Stimulated activated CD8-positive, alpha-beta memory T cell treated with anti-CD3 and anti-CD28 coated beads, Interleukin-7, amount 100 ng/mL, for 24 hours (primary cell): ENCODE measurements around the gene LMNTD2.
"Not testable (repeated sequence)": the region's sequence is repeated elsewhere in the genome, so short reads cannot be mapped to it uniquely, and the experiment has no call there.

Source experiments
- DNase-seq: peaks from one replicate; pipeline ENCODE4 v3.0.0-alpha.2; 2020; ENCODE audit warnings: low read depth

Gene LMNTD2

GRCh38 chr11:586376-587316, 26.1 kb upstream of the LMNTD2 start:
- no peak for DNase-seq

- no peak for DNase-seq
Measured at GRCh38 chr11:584287-584686, 23.7 kb upstream of the LMNTD2 start.

- DNase-seq, result no peak
Measured at GRCh38 chr11:581752-582151, 21.2 kb upstream of the LMNTD2 start.

- DNase-seq, result no peak
Measured at GRCh38 chr11:581342-581741, 20.8 kb upstream of the LMNTD2 start.

- DNase-seq, result no peak
Measured at GRCh38 chr11:579830-580601, 19.5 kb upstream of the LMNTD2 start.

GRCh38 chr11:578276-579035, 17.9 kb upstream of the LMNTD2 start:
- DNase-seq, result no peak

GRCh38 chr11:577611-577894, 17.0 kb upstream of the LMNTD2 start:
- no peak for DNase-seq

GRCh38 chr11:576811-577610, 16.5 kb upstream of the LMNTD2 start:
- DNase-seq, result no peak

- peak; percentile 85 for DNase-seq
Measured at GRCh38 chr11:575996-576768, 15.6 kb upstream of the LMNTD2 start, which contains the start of gene PHRF1. Gene PHRF1, plus strand, starts transcription at chr11:576470. Its CDS starts 5,043 bp downstream, at chr11:581513.

- no peak for DNase-seq
Measured at GRCh38 chr11:575313-575995, 14.9 kb upstream of the LMNTD2 start.

GRCh38 chr11:574632-575312, 14.2 kb upstream of the LMNTD2 start:
- no peak for DNase-seq

- DNase-seq, result not testable (repeated sequence)
Measured at GRCh38 chr11:574031-574570, 13.6 kb upstream of the LMNTD2 start.

GRCh38 chr11:573146-573759, 12.7 kb upstream of the LMNTD2 start:
- DNase-seq, result no peak

- DNase-seq, result no peak
Measured at GRCh38 chr11:571802-572185, 11.3 kb upstream of the LMNTD2 start.

GRCh38 chr11:569158-569885, 8.8 kb upstream of the LMNTD2 start:
- no peak for DNase-seq

GRCh38 chr11:568306-569157, 8.0 kb upstream of the LMNTD2 start:
- DNase-seq, result peak; percentile 74

- DNase-seq, result no peak
Measured at GRCh38 chr11:567629-568292, 7.2 kb upstream of the LMNTD2 start.
